K562 (cell line): Measurements from ENCODE around the gene SELPLG. TPM values are rescaled to one million over a fixed set of nuclear protein-coding genes. Genes with fewer than 3 reads are reported as not detected.

Experiments
- ARID2 ChIP-seq: fragments of 450-650 bp; IDR thresholded peaks from 2 replicates; pipeline ENCODE4 v1.6.1; 2017; ENCODE audit warnings: antibody characterized with exemption, mild to moderate bottlenecking
- BRCA1 ChIP-seq, 2 experiments: fragments of 450-650 bp in 1 of 2; sonication (generic) in 1 of 2; formaldehyde crosslinking in 1 of 2; IDR thresholded peaks; 2 replicates each; pipeline versions ENCODE4 v1.5.0 to v1.6.1; 2017 to 2020; ENCODE audit warnings: mild to moderate bottlenecking in 1 of 2, missing genetic modification reagents in 1 of 2
- EGR1 ChIP-seq: fragments of 450-650 bp; conservative IDR thresholded peaks from 2 replicates; pipeline ENCODE4 v1.6.1; 2017; ENCODE audit warnings: mild to moderate bottlenecking
- FOXP1 ChIP-seq: sonication (generic); formaldehyde crosslinking; IDR thresholded peaks from 2 replicates; pipeline ENCODE4 v1.8.0; 2022; ENCODE audit warnings: mild to moderate bottlenecking, missing genetic modification reagents
- GATAD2A ChIP-seq: fragments of 450-650 bp; IDR thresholded peaks from 2 replicates; pipeline ENCODE4 v1.6.1; 2017
- MIER1 ChIP-seq: fragments of 450-650 bp; IDR thresholded peaks from 2 replicates; pipeline ENCODE4 v1.6.1; 2016; ENCODE audit warnings: antibody characterized with exemption, mild to moderate bottlenecking, low read depth
- NBN ChIP-seq: fragments of 450-650 bp; IDR thresholded peaks from 2 replicates; pipeline ENCODE4 v1.6.1; 2016; ENCODE audit warnings: low read depth, mild to moderate bottlenecking
- NR2C2 ChIP-seq, 2 experiments: fragments of 200-800 bp in 1 of 2; sonication (Bioruptor generic) in 1 of 2; sonication (generic) in 1 of 2; formaldehyde crosslinking in 1 of 2; IDR thresholded peaks; 2 replicates each; pipeline versions ENCODE4 v1.6.1 to v1.8.0; 2016 to 2022; ENCODE audit warnings: mild to moderate bottlenecking in 1 of 2, missing compliant biosample characterization in 1 of 2, missing genetic modification characterization in 1 of 2, missing genetic modification reagents in 1 of 2
- NUFIP1 ChIP-seq: fragments of 450-650 bp; IDR thresholded peaks from 2 replicates; pipeline ENCODE4 v1.6.1; 2018; ENCODE audit not compliant: partially characterized antibody
- RBM39 ChIP-seq: fragments of 200-400 bp; formaldehyde crosslinking; optimal IDR thresholded peaks from 2 replicates; pipeline ENCODE3; 2018; ENCODE audit warnings: low read depth, low read length
- SMARCA5 ChIP-seq: fragments of 450-650 bp; IDR thresholded peaks from 2 replicates; pipeline ENCODE4 v1.6.1; 2016
- TRIM24 ChIP-seq, 2 experiments: fragments of 450-650 bp; IDR thresholded peaks; 2 replicates each; pipeline ENCODE4 v1.6.1; 2016
- TSC22D4 ChIP-seq: fragments of 450-650 bp; IDR thresholded peaks from 2 replicates; pipeline ENCODE4 v1.6.1; 2016; ENCODE audit warnings: missing genetic modification characterization, missing biosample characterization, control low read depth
- polyA plus RNA-seq, 8 experiments: library from polyadenylated mRNA; depleted of rRNA in 4 of 8; stranded (reverse) in 5 of 8; unstranded in 3 of 8; fragments of >200 nt; fragmentation: Nextera tagmentation in 2 of 8; fragmentation: Illumina TruSeq in 1 of 8; extraction: Ambion mirVana in 2 of 8; extraction: Trizol in 1 of 8; gene quantifications; 2 replicates each; pipeline versions ENCODE4 v1.2.1 to v1.2.3, GENCODE V29; 2011 to 2014; ENCODE audit warnings: inconsistent platforms in 1 of 8, missing spikeins in 1 of 8
- total RNA-seq, 7 experiments: library from RNA; depleted of rRNA in 6 of 7; stranded (reverse); fragments of >200 nt in 6 of 7; fragmentation: Illumina TruSeq in 2 of 7; extraction: Trizol in 2 of 7; gene quantifications; 2 replicates each; pipeline versions ENCODE4 v1.2.1 to v1.2.3, GENCODE V29; 2011 to 2021; ENCODE audit warnings: low replicate concordance in 1 of 7
- TF ChIP-seq, protein P1 (sequence below): sonication (generic); formaldehyde crosslinking; IDR thresholded peaks from 2 replicates; pipeline ENCODE4 v1.8.0; 2022; ENCODE audit warnings: mild to moderate bottlenecking, missing genetic modification reagents, borderline replicate concordance
- TF ChIP-seq, protein P2 (sequence below): fragments of 450-650 bp; IDR thresholded peaks from 2 replicates; pipeline ENCODE4 v1.6.1; 2016; ENCODE audit warnings: low read depth

The SELPLG gene
- total and polyA plus RNA-seq, 9 of the 15 experiments (the other 6 are each of a cell fraction or from before 2014, with no cell fraction given) = 0.22 to 10.2 (median 1.7) TPM

DNA sequence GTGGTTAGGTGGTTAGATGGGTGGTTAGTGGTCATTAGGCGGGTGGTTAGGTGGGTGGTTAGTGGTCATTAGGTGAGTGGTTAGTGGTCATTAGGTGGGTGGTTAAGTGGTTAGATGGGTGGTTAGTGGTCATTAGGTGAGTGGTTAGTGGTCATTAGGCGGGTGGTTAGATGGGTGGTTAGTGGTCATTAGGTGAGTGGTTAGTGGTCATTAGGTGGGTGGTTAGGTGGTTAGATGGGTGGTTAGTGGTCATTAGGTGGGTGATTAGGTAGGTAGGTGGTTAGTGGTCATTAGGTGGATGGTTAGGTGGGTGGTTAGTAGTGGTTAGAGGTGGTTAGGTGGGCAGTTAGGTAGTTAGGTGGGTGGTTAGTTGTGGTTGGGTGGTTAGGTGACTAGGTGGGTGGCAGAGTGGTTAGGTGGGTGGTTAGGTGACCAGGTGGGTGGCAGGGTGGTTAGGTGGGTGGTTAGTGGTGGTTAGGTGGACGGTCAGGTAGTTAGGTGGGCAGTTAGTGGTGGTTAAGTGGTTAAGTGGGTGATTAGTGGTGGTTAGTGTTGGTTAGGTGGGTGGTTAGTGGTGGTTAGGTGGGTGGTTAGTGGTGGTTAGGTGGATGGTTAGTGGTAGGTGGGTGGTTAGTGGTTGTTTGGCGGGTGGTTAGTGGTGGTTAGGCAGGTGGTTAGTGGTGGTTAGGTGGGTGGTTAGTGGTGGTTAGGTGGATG lies 27.8 kb downstream of the SELPLG start (continued):
- TF ChIP-seq, protein P1, sequence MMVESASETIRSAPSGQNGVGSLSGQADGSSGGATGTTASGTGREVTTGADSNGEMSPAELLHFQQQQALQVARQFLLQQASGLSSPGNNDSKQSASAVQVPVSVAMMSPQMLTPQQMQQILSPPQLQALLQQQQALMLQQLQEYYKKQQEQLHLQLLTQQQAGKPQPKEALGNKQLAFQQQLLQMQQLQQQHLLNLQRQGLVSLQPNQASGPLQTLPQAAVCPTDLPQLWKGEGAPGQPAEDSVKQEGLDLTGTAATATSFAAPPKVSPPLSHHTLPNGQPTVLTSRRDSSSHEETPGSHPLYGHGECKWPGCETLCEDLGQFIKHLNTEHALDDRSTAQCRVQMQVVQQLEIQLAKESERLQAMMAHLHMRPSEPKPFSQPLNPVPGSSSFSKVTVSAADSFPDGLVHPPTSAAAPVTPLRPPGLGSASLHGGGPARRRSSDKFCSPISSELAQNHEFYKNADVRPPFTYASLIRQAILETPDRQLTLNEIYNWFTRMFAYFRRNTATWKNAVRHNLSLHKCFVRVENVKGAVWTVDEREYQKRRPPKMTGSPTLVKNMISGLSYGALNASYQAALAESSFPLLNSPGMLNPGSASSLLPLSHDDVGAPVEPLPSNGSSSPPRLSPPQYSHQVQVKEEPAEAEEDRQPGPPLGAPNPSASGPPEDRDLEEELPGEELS (CRISPR knock-in tag) = 0 out of 2 replicates have a peak, but pooled peaks have one; percentile 19
- TF ChIP-seq NR2C2 (CRISPR knock-in tag; IDR thresholded peaks at IDR 0.05) = 0 out of 2 replicates have a peak, but pooled peaks have one; percentile 11
- TF ChIP-seq NR2C2 (tag; IDR thresholded peaks at IDR 0.05) = no peak; the same call in 1 of the 2 replicates
- peak; percentile 74; the same call in 1 of the 2 replicates for TF ChIP-seq GATAD2A
- TF ChIP-seq NBN = no peak
- peak; percentile 99 for TF ChIP-seq BRCA1 (IDR thresholded peaks at IDR 0.05)
- no peak for TF ChIP-seq BRCA1 (CRISPR knock-in tag; IDR thresholded peaks at IDR 0.05)
- TF ChIP-seq RBM39 = peak; percentile 80
- TF ChIP-seq TSC22D4 (tag) = peak; percentile 37; the same call in 1 of the 2 replicates
- peak; percentile 57; the same call in 1 of the 2 replicates for TF ChIP-seq MIER1
- TF ChIP-seq FOXP1 (CRISPR knock-in tag) = peak; percentile 16; the same call in 1 of the 2 replicates
- TF ChIP-seq ARID2 = no peak
- TF ChIP-seq TRIM24 (IDR thresholded peaks at IDR 0.05) = peak; percentile 42 to 75; a peak in 3 of 4 replicates
- TF ChIP-seq, protein P2, sequence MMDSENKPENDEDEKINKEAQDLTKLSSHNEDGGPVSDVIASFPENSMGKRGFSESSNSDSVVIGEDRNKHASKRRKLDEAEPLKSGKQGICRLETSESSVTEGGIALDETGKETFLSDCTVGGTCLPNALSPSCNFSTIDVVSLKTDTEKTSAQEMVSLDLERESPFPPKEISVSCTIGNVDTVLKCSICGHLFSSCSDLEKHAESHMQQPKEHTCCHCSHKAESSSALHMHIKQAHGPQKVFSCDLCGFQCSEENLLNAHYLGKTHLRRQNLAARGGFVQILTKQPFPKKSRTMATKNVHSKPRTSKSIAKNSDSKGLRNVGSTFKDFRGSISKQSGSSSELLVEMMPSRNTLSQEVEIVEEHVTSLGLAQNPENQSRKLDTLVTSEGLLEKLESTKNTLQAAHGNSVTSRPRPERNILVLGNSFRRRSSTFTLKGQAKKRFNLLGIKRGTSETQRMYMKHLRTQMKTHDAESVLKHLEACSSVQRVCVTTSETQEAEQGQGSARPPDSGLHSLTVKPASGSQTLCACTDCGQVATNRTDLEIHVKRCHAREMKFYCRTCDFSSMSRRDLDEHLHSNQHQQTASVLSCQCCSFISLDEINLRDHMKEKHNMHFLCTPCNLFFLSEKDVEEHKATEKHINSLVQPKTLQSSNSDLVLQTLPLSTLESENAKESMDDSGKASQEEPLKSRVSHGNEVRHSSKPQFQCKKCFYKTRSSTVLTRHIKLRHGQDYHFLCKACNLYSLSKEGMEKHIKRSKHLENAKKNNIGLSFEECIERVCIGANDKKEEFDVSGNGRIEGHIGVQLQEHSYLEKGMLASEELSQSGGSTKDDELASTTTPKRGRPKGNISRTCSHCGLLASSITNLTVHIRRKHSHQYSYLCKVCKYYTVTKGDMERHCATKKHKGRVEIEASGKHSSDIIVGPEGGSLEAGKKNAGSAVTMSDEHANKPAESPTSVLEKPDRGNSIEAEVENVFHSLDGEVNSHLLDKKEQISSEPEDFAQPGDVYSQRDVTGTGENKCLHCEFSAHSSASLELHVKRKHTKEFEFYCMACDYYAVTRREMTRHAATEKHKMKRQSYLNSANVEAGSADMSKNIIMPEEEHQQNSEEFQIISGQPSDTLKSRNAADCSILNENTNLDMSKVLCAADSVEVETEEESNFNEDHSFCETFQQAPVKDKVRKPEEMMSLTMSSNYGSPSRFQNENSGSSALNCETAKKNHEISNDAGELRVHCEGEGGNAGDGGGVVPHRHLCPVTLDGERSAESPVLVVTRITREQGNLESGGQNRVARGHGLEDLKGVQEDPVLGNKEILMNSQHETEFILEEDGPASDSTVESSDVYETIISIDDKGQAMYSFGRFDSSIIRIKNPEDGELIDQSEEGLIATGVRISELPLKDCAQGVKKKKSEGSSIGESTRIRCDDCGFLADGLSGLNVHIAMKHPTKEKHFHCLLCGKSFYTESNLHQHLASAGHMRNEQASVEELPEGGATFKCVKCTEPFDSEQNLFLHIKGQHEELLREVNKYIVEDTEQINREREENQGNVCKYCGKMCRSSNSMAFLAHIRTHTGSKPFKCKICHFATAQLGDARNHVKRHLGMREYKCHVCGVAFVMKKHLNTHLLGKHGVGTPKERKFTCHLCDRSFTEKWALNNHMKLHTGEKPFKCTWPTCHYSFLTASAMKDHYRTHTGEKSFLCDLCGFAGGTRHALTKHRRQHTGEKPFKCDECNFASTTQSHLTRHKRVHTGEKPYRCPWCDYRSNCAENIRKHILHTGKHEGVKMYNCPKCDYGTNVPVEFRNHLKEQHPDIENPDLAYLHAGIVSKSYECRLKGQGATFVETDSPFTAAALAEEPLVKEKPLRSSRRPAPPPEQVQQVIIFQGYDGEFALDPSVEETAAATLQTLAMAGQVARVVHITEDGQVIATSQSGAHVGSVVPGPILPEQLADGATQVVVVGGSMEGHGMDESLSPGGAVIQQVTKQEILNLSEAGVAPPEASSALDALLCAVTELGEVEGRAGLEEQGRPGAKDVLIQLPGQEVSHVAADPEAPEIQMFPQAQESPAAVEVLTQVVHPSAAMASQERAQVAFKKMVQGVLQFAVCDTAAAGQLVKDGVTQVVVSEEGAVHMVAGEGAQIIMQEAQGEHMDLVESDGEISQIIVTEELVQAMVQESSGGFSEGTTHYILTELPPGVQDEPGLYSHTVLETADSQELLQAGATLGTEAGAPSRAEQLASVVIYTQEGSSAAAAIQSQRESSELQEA = 0 out of 2 replicates have a peak, but pooled peaks have one; percentile 14
- TF ChIP-seq NUFIP1 = peak; percentile 96
- peak; percentile 48; the same call in 1 of the 2 replicates for TF ChIP-seq SMARCA5
- 0 out of 2 replicates have a peak, but pooled peaks have one; percentile 9 for TF ChIP-seq EGR1
